Activated CD4-positive, alpha-beta T cell treated with anti-CD3 and anti-CD28 coated beads, Interleukin-2, amount 10 ng/mL, durations not matched to agents 24 days and 14 days (primary cell): ENCODE data around the gene TUBA1C. TPM values are rescaled to one million over a fixed set of nuclear protein-coding genes. Genes with fewer than 3 reads are reported as not detected.
A peak's percentile ranks its signal among the peaks of the same experiment; 100 is the strongest.

Experiments
- DNase-seq: peaks from one replicate; pipeline ENCODE4 v3.0.0; 2022
- H3K27ac Mint-ChIP-seq: one replicate; pipeline ENCODE4 v1.8.0; 2022; ENCODE audit warnings: mild to moderate bottlenecking, mixed read lengths
- H3K27me3 Mint-ChIP-seq: one replicate; pipeline ENCODE4 v1.8.0; 2022; ENCODE audit warnings: mixed read lengths
- H3K36me3 Mint-ChIP-seq: one replicate; pipeline ENCODE4 v1.8.0; 2022; ENCODE audit warnings: low read depth, mild to moderate bottlenecking, mixed read lengths
- H3K4me1 Mint-ChIP-seq: one replicate; pipeline ENCODE4 v1.8.0; 2021; ENCODE audit warnings: mixed read lengths
- H3K4me3 Mint-ChIP-seq: one replicate; pipeline ENCODE4 v1.8.0; 2022; ENCODE audit warnings: mild to moderate bottlenecking, moderate library complexity, mixed read lengths
- H3K9me3 Mint-ChIP-seq: one replicate; pipeline ENCODE4 v1.8.0; 2021; ENCODE audit warnings: mixed read lengths
- intact Hi-C: fragments of 100-400 bp; cut with micrococcal nuclease; formaldehyde crosslinking; loops from one replicate; pipeline ENCODE4 v1.15.1; 2023
- total RNA-seq: library from RNA; stranded (reverse); gene quantifications from 2 replicates; pipeline ENCODE4 v1.2.3, GENCODE V29; 2022

The TUBA1C gene
- total RNA-seq, 1 donor from 2014 or later: 286 TPM

- no peak overlapping the region for H3K27ac Mint-ChIP-seq
- no peaks in the 10 kb centered on the region for H3K9me3 Mint-ChIP-seq
- no peak for DNase-seq
- no peak overlapping the region for H3K4me3 Mint-ChIP-seq
- intact Hi-C loops: no loop called here
- H3K36me3 Mint-ChIP-seq: no peaks in the 10 kb centered on the region
- peaks cover 41% of the 10 kb centered on the region for H3K27me3 Mint-ChIP-seq
- peaks cover 6% of the 10 kb centered on the region for H3K4me1 Mint-ChIP-seq
Observed at GRCh38 chr12:49283541-49284429, 18.9 kb downstream of the TUBA1C start.

GRCh38 chr12:49284672-49285071 lies 19.8 kb downstream of the TUBA1C start:
- H3K27ac Mint-ChIP-seq: no peak overlapping the region
- intact Hi-C loops: loop anchor here (5.0 kb wide), 1 partner anchor 228 kb away; no protein-coding TSS in a partner anchor
- H3K36me3 Mint-ChIP-seq: no peaks in the 10 kb centered on the region
- peaks cover 37% of the 10 kb centered on the region for H3K27me3 Mint-ChIP-seq
- H3K9me3 Mint-ChIP-seq: no peaks in the 10 kb centered on the region
- no peak overlapping the region for H3K4me3 Mint-ChIP-seq
- H3K4me1 Mint-ChIP-seq: peaks cover 6% of the 10 kb centered on the region
- DNase-seq: no peak

GRCh38 chr12:49287876-49288275 lies 23.0 kb downstream of the TUBA1C start:
- Mint-ChIP-seq H3K27me3 (peaks cover 34% of the 10 kb centered on the region), H3K4me3 (no peak overlapping the region), H3K9me3 (no peaks in the 10 kb centered on the region), H3K4me1 (peaks cover 6% of the 10 kb centered on the region), H3K27ac (no peak overlapping the region), H3K36me3 (no peaks in the 10 kb centered on the region)
- no peak for DNase-seq
- intact Hi-C loops: loop anchor here (1.0 to 5.0 kb wide), 4 partner anchors 9 to 224 kb away; no protein-coding TSS in a partner anchor

- H3K9me3 Mint-ChIP-seq: no peaks in the 10 kb centered on the region
- H3K4me1 Mint-ChIP-seq: peaks cover 6% of the 10 kb centered on the region
- DNase-seq: peak; percentile 93
- no peaks in the 10 kb centered on the region for H3K36me3 Mint-ChIP-seq
- H3K27ac Mint-ChIP-seq: no peak overlapping the region
- H3K27me3 Mint-ChIP-seq: peaks cover 36% of the 10 kb centered on the region
- no peak overlapping the region for H3K4me3 Mint-ChIP-seq
- intact Hi-C loops: loop anchor here (1.0 to 5.0 kb wide), 4 partner anchors 9 to 224 kb away; no protein-coding TSS in a partner anchor
Observed at GRCh38 chr12:49288412-49288853, 23.6 kb downstream of the TUBA1C start.

- no peaks in the 10 kb centered on the region for H3K9me3 Mint-ChIP-seq
- H3K27me3 Mint-ChIP-seq: peaks cover 40% of the 10 kb centered on the region
- H3K36me3 Mint-ChIP-seq: no peaks in the 10 kb centered on the region
- H3K4me1 Mint-ChIP-seq: peaks cover 6% of the 10 kb centered on the region
- H3K27ac Mint-ChIP-seq: no peak overlapping the region
- intact Hi-C loops: loop anchor here (1.0 to 5.0 kb wide), 4 partner anchors 8 to 223 kb away; no protein-coding TSS in a partner anchor
- DNase-seq: no peak
- H3K4me3 Mint-ChIP-seq: no peak overlapping the region
Observed at GRCh38 chr12:49288922-49289555, 24.2 kb downstream of the TUBA1C start.

GRCh38 chr12:49292729-49293055 lies 27.8 kb downstream of the TUBA1C start:
- H3K9me3 Mint-ChIP-seq: no peaks in the 10 kb centered on the region
- no peaks in the 10 kb centered on the region for H3K36me3 Mint-ChIP-seq
- intact Hi-C loops: no loop called here
- no peak overlapping the region for H3K4me3 Mint-ChIP-seq
- H3K4me1 Mint-ChIP-seq: peaks cover 18% of the 10 kb centered on the region
- H3K27ac Mint-ChIP-seq: no peak overlapping the region
- peaks cover 53% of the 10 kb centered on the region for H3K27me3 Mint-ChIP-seq
- no peak for DNase-seq

DNA sequence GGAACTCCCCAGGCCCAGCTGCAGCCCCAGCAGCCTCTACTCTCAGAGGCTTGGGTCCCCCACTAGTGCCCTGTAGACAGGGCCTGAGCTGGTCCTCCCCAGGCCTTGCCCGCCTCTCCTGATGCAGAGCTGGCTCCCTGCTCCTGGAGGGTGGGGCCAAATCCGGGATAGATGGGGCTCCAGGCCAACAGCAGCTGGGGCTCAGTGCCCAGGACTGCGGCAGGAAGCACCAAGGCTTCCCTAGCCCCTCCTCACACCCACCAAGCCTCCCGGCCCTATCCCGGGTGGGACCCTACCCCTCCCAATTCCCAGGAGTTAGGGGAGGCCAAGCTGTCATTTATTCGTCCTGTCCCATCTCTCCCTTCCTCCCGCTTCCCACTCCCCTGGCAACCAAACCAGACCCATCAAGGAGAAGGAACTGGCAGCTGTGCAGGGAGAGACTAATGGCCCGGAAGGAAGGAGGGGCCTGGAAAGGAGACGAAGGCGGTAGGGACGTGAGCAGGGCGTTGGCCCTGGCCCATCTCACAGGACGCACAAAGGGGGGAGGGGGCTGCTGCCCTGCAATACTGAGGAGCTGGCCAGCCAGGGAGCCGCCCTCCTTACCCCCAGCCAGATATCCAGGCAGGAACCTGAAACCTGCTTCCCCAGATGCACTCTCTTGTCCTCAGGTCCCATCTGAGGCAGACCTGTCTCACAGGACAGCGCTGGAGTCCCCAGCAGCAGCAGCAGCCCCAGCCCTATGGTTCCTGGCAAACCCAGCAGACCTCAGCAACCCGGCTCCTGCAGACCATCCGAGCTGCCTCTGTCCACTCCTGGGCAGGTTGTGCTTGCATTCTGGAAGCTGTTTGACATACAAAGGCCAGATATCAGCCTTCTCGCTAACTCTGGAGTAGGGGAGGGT lies 28.4 kb downstream of the TUBA1C start:
- Mint-ChIP-seq H3K27me3 (peaks cover 53% of the 10 kb centered on the region), H3K36me3 (no peaks in the 10 kb centered on the region), H3K4me3 (no peak overlapping the region), H3K9me3 (no peaks in the 10 kb centered on the region), H3K4me1 (peaks cover 21% of the 10 kb centered on the region), H3K27ac (no peak overlapping the region)
- intact Hi-C loops: no loop called here
- no peak for DNase-seq

DNA sequence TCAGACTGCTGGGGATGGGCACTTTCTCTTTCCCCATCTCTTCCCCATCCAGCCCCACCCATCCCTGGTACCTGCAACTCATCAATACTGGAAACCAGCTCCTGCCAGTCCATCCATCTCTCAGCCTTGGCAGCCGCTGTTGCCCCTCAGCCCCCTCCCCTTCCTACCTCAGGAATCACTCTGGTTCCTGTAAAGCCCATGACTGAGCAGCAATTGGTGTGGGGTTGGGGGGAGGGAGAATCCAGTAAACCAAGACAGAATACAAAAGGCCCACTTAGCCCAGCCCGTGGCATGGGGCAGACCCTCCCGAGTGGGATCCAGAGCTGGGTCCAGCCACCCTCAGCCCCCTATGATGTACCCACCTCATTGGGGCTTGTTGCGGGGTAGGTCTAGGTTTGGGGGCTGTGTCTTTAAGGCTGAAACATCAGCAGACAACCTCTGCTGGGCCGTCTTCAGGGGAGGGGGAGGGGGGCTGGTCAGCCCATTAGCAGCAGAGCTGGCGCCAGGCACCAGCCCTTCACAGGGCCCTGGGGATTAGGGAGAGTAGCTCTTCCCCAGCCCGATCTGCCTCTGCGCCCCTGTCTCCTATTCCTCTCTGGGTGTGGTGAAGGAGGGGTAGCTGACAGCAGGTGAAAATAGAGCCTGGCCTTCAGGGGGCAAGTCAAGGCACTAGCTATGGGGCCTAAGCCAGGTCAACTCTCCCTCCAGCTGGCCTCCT lies 29.4 kb downstream of the TUBA1C start:
- intact Hi-C loops: no loop called here
- Mint-ChIP-seq H3K36me3 (no peaks in the 10 kb centered on the region), H3K4me1 (peaks cover 19% of the 10 kb centered on the region), H3K27ac (no peak overlapping the region), H3K9me3 (no peaks in the 10 kb centered on the region), H3K4me3 (no peak overlapping the region), H3K27me3 (peaks cover 57% of the 10 kb centered on the region)
- no peak for DNase-seq

- no peak overlapping the region for H3K4me3 Mint-ChIP-seq
- intact Hi-C loops: no loop called here
Observed at GRCh38 chr12:49294804-49295081, 29.9 kb downstream of the TUBA1C start.

DNA sequence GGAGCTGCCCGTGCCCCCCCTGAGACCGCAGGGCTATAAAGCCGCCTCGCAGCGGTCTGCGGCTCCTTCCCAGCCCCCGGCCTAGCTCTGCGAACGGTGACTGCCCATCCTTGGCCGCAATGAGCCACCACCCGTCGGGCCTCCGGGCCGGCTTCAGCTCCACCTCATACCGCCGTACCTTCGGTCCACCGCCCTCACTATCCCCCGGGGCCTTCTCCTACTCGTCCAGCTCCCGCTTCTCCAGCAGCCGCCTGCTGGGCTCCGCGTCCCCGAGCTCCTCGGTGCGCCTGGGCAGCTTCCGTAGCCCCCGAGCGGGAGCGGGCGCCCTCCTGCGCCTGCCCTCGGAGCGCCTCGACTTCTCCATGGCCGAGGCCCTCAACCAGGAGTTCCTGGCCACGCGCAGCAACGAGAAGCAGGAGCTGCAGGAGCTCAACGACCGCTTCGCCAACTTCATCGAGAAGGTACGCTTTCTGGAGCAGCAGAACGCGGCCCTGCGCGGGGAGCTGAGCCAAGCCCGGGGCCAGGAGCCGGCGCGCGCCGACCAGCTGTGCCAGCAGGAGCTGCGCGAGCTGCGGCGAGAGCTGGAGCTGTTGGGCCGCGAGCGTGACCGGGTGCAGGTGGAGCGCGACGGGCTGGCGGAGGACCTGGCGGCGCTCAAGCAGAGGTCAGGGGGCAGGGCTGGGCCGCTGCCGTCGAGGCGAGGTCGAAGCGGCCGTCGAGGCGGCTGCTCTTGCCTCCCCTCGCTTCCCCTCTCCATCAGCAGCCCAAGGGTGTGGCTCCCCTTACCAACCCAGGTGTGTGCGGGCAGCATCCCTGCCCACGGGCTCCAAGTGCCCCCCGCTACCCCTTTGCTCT lies 30.4 kb downstream of the TUBA1C start, which contains the start of gene PRPH:
Gene PRPH (plus strand): TSS at position 66 of the 855 bp plus-strand sequence. CDS start 54 bp downstream, at position 120.
- intact Hi-C loops: no loop called here
- peaks cover 19% of the 10 kb centered on the region for H3K4me1 Mint-ChIP-seq
- H3K4me3 Mint-ChIP-seq: no peak within 1 kb of the TSS
- peaks cover 57% of the 10 kb centered on the region for H3K27me3 Mint-ChIP-seq
- DNase-seq: peak; percentile 66
- H3K36me3 Mint-ChIP-seq: no peaks in the 10 kb centered on the region
- no peaks in the 10 kb centered on the region for H3K9me3 Mint-ChIP-seq
- H3K27ac Mint-ChIP-seq: no peak within 1 kb of the TSS

More at GRCh38 chr12:49294804-49295081, 29.9 kb downstream of the TUBA1C start:
- DNase-seq: no peak
- peaks cover 57% of the 10 kb centered on the region for H3K27me3 Mint-ChIP-seq
- H3K27ac Mint-ChIP-seq: no peak overlapping the region
- peaks cover 19% of the 10 kb centered on the region for H3K4me1 Mint-ChIP-seq
- H3K9me3 Mint-ChIP-seq: no peaks in the 10 kb centered on the region
- H3K36me3 Mint-ChIP-seq: no peaks in the 10 kb centered on the region

DNA sequence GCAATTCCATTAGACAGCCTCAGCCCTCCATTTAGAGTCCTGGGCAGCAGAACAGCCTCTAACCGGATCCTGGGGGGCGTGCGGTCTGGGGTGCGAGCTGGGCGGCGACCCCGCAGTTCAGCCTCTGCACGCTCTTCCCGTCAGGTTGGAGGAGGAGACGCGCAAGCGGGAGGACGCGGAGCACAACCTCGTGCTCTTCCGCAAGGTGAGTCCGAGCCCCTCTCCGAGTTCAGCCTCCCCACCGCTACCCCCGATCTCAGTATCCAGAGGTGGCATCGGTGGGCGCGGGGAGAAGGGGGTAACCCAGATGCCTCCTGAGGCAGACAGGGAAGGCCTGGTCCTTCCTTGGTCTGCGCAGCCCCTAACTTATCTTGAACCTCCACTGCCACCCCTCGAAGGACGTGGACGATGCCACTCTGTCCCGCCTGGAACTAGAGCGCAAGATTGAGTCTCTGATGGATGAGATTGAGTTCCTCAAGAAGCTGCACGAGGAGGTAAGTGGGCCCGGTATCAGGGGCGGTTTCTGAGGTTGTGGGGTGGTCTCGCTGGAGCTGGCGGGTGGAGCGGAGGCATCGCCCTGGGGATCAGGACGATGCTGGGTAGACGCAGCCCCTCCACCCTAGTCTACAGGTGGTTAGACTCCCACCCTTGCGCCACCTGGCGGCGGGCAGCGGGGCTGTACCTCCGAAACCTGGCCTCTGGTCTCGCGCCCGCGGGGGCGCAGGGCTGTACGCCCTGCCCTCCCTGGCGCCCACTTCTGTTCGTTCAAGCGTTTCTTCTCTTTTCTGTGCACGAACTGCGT lies 31.4 kb downstream of the TUBA1C start:
- H3K36me3 Mint-ChIP-seq: no peaks in the 10 kb centered on the region
- peaks cover 58% of the 10 kb centered on the region for H3K27me3 Mint-ChIP-seq
- H3K4me1 Mint-ChIP-seq: peaks cover 21% of the 10 kb centered on the region
- H3K9me3 Mint-ChIP-seq: no peaks in the 10 kb centered on the region
- H3K4me3 Mint-ChIP-seq: peak overlapping the region; percentile 75
- intact Hi-C loops: no loop called here
- H3K27ac Mint-ChIP-seq: no peak overlapping the region
- DNase-seq: peak; percentile 90
